Measurements from ENCODE around the gene PLXNA3. TPM values are rescaled to one million over a fixed set of nuclear protein-coding genes. Genes with fewer than 3 reads are reported as not detected.
"Not testable (repeated sequence)": the region's sequence is repeated elsewhere in the genome, so short reads cannot be mapped to it uniquely, and the experiment has no call there.

PLXNA3 gene
- total RNA-seq, 4 donors from 2014 or later = 17.0 to 44.4 (median 24.2) TPM

GRCh38 chrX:154495472-154495922, 37.4 kb downstream of the PLXNA3 start:
- no peak for DNase-seq (ENCODE audit: low spot score in 2 of 2)
- H3K4me3 ChIP-seq = no peak overlapping the region
- no peak for TF ChIP-seq EP300 (IDR thresholded peaks at IDR 0.05)
- no peak for TF ChIP-seq POLR2A (IDR thresholded peaks at IDR 0.05)
- no peak for TF ChIP-seq CTCF (IDR thresholded peaks at IDR 0.05)
- no peak overlapping the region for H3K27ac ChIP-seq
- H3K27me3 ChIP-seq = no peaks in the 10 kb centered on the region
- no peaks in the 10 kb centered on the region for H3K9me3 ChIP-seq
- no peaks in the 10 kb centered on the region for H3K4me1 ChIP-seq
- WGBS, 2 donors = 44 to 81% methylated on average over 6 of the region's 6 CpGs
- H3K36me3 ChIP-seq = no peaks in the 10 kb centered on the region

GRCh38 chrX:154496591-154497137, 38.6 kb downstream of the PLXNA3 start:
- not testable (repeated sequence) for H3K27me3 ChIP-seq; H3K9me3 ChIP-seq; H3K36me3 ChIP-seq; H3K27ac ChIP-seq; DNase-seq (ENCODE audit: low spot score in 2 of 2); H3K4me1 ChIP-seq; H3K4me3 ChIP-seq
- 76 to 78% methylated on average over 3 to 4 of the region's 4 CpGs for WGBS, 2 donors

- WGBS, 2 donors = 83 to 89% methylated on average over 7 of the region's 7 CpGs
- not testable (repeated sequence) for H3K27ac ChIP-seq; H3K27me3 ChIP-seq; DNase-seq (ENCODE audit: low spot score in 2 of 2); H3K9me3 ChIP-seq; H3K4me1 ChIP-seq; H3K4me3 ChIP-seq
- peaks cover 0 to 15% (median 0%) of the 10 kb centered on the region in 3 donors for H3K36me3 ChIP-seq
Measured at GRCh38 chrX:154501423-154501822, 43.3 kb downstream of the PLXNA3 start.

- DNase-seq (ENCODE audit: low spot score in 2 of 2) = no peak
- 79 to 91% methylated on average over 8 of the region's 8 CpGs for WGBS, 2 donors
- TF ChIP-seq POLR2A (IDR thresholded peaks at IDR 0.05) (no peak), CTCF (IDR thresholded peaks at IDR 0.05) (no peak), EP300 (IDR thresholded peaks at IDR 0.05) (no peak)
- Histone ChIP-seq H3K4me1 (no peaks in the 10 kb centered on the region), H3K27me3 (no peaks in the 10 kb centered on the region), H3K9me3 (no peaks in the 10 kb centered on the region), H3K36me3 (peaks cover 0 to 21% (median 0%) of the 10 kb centered on the region in 3 donors), H3K4me3 (no peak overlapping the region), H3K27ac (no peak overlapping the region)
Measured at GRCh38 chrX:154502098-154502497, 44.0 kb downstream of the PLXNA3 start.

GRCh38 chrX:154502989-154503388, 44.9 kb downstream of the PLXNA3 start:
- Histone ChIP-seq H3K4me3 (no peak overlapping the region), H3K4me1 (no peaks in the 10 kb centered on the region), H3K27ac (no peak overlapping the region), H3K27me3 (no peaks in the 10 kb centered on the region), H3K9me3 (no peaks in the 10 kb centered on the region), H3K36me3 (peaks cover 0 to 30% (median 0%) of the 10 kb centered on the region in 3 donors)
- WGBS, 2 donors = 88 to 92% methylated on average over 3 of the region's 3 CpGs
- no peak for TF ChIP-seq POLR2A (IDR thresholded peaks at IDR 0.05)
- TF ChIP-seq CTCF (IDR thresholded peaks at IDR 0.05) = no peak
- TF ChIP-seq EP300 (IDR thresholded peaks at IDR 0.05) = no peak
- DNase-seq (ENCODE audit: low spot score in 2 of 2) = no peak

- Histone ChIP-seq H3K4me1 (no peaks in the 10 kb centered on the region), H3K27ac (no peak overlapping the region), H3K4me3 (no peak overlapping the region), H3K36me3 (peaks cover 0 to 52% (median 0%) of the 10 kb centered on the region in 3 donors), H3K27me3 (no peaks in the 10 kb centered on the region), H3K9me3 (no peaks in the 10 kb centered on the region)
- TF ChIP-seq POLR2A (IDR thresholded peaks at IDR 0.05) = no peak
- TF ChIP-seq EP300 (IDR thresholded peaks at IDR 0.05) = no peak
- TF ChIP-seq CTCF (IDR thresholded peaks at IDR 0.05) = no peak
- 64 to 76% methylated on average over 9 to 12 of the region's 12 CpGs for WGBS, 2 donors
- DNase-seq (ENCODE audit: low spot score in 2 of 2) = no peak
Measured at GRCh38 chrX:154505734-154506133, 47.7 kb downstream of the PLXNA3 start.
